Common myeloid progenitor, CD34-positive (primary cell): ENCODE data around the gene ANKRD42. TPM values are rescaled to one million over a fixed set of nuclear protein-coding genes. Genes with fewer than 3 reads are reported as not detected.

Source experiments
- CTCF ChIA-PET: fragments of 350-600 bp; sonication (Branson Sonifier 250); formaldehyde crosslinking; loops from one replicate; lab custom pipeline; 2021; ENCODE audit warnings: antibody characterized with exemption; lab: Charles Lee
- POLR2A ChIA-PET: fragments of 350-600 bp; sonication (Branson Sonifier 250); formaldehyde crosslinking; loops from one replicate; lab custom pipeline; 2021; ENCODE audit warnings: antibody characterized with exemption; lab: Charles Lee
- DNase-seq, 3 donors: peaks; one replicate each; pipeline versions ENCODE4 v3.0.0 to v3.0.0-alpha.2; 2013
- H3K27ac ChIP-seq, 2 experiments: 1 replicate in 1 of 2; 2 replicates in 1 of 2; pipeline ENCODE4 v1.7.0; 2013; ENCODE audit warnings: inconsistent platforms in 2 of 2, low read length in 2 of 2, mild to moderate bottlenecking in 2 of 2, low read depth in 1 of 2, moderate library complexity in 1 of 2; ENCODE audit not compliant: severe bottlenecking in 2 of 2, insufficient read depth in 1 of 2, poor library complexity in 1 of 2
- H3K27me3 ChIP-seq, 5 experiments: replicated peaks in 2 of 5; 1 replicate in 3 of 5; 2 replicates in 2 of 5; pipeline versions ENCODE4 v1.6.1 to v1.7.0; 2013; ENCODE audit warnings: low read length in 4 of 5, mild to moderate bottlenecking in 2 of 5, moderate library complexity in 2 of 5, inconsistent platforms in 1 of 5; ENCODE audit not compliant: insufficient read depth in 5 of 5, control insufficient read depth in 4 of 5
- H3K36me3 ChIP-seq, 4 experiments: 1 replicate in 2 of 4; 2 replicates in 2 of 4; pipeline versions ENCODE4 v1.6.1 to v1.7.0; 2013; ENCODE audit warnings: low read length in 3 of 4, control low read depth in 1 of 4, mild to moderate bottlenecking in 1 of 4; ENCODE audit not compliant: control insufficient read depth in 4 of 4, insufficient read depth in 4 of 4
- H3K4me1 ChIP-seq, 4 experiments: 1 replicate in 3 of 4; 2 replicates in 1 of 4; pipeline versions ENCODE4 v1.6.1 to v1.7.1; 2013; ENCODE audit warnings: low read length in 3 of 4, mild to moderate bottlenecking in 3 of 4, control low read depth in 1 of 4, inconsistent platforms in 1 of 4, moderate library complexity in 1 of 4; ENCODE audit not compliant: control insufficient read depth in 4 of 4, insufficient read depth in 4 of 4; ENCODE audit errors: control extremely low read depth in 1 of 4
- H3K4me3 ChIP-seq, 7 experiments: 1 replicate in 4 of 7; 2 replicates in 3 of 7; pipeline versions ENCODE4 v1.5.1 to v1.7.0; 2013; ENCODE audit warnings: mild to moderate bottlenecking in 7 of 7, low read length in 6 of 7, moderate library complexity in 6 of 7, inconsistent platforms in 2 of 7, low read depth in 2 of 7, control low read depth in 1 of 7; ENCODE audit not compliant: insufficient read depth in 4 of 7, control insufficient read depth in 1 of 7; ENCODE audit errors: extremely low read depth in 1 of 7
- H3K9me3 ChIP-seq, 5 experiments: 1 replicate in 4 of 5; 2 replicates in 1 of 5; pipeline versions ENCODE4 v1.6.1 to v1.7.1; 2013; ENCODE audit warnings: low read length in 4 of 5, mild to moderate bottlenecking in 2 of 5, inconsistent platforms in 1 of 5, low read depth in 1 of 5, moderate library complexity in 1 of 5; ENCODE audit not compliant: control insufficient read depth in 4 of 5, insufficient read depth in 2 of 5; ENCODE audit errors: control extremely low read depth in 1 of 5
- WGBS: methylation state at CpG from one replicate; pipeline ENCODE4 v1.1.5; 2013; ENCODE audit not compliant: insufficient coverage; 5-methylcytosine and 5-hydroxymethylcytosine counted together
- polyA plus RNA-seq: library from polyadenylated mRNA; unstranded; fragments of 120-200 nt; gene quantifications from one replicate; pipeline ENCODE4 v1.2.1, GENCODE V29; 2013

Gene ANKRD42
- polyA plus RNA-seq = 8.3 TPM

- H3K4me1 ChIP-seq = peaks cover 18 to 35% (median 27%) of the 10 kb centered on the region in 4 experiments
- H3K9me3 ChIP-seq = no peaks in the 10 kb centered on the region
- peak within 1 kb of the TSS; percentile 95 to 98 for H3K27ac ChIP-seq
- ChIA-PET CTCF (interaction anchor here (0.6 to 2.1 kb wide), 6 partner anchors 13 to 56 kb away, joined by 3 to 7 read pairs (median 4); no protein-coding TSS in a partner anchor), POLR2A (interaction anchor here (0.9 to 1.4 kb wide), 4 partner anchors 33 to 292 kb away, joined by 3 to 5 read pairs (median 4); partner anchors contain the start of genes DDIAS, PCF11 and RAB30)
- peak; percentile 95 for DNase-seq
- no peaks in the 10 kb centered on the region for H3K27me3 ChIP-seq
- 0% methylated on average over 58 of the region's 67 CpGs for WGBS
- peak within 1 kb of the TSS; percentile 90 to 98 (median 95) for H3K4me3 ChIP-seq
- H3K36me3 ChIP-seq = peaks cover under 1 to 22% (median 8%) of the 10 kb centered on the region in 4 experiments
These were observed at the start of gene ANKRD42 for GRCh38 chr11:83193315-83194280. Gene ANKRD42 (plus strand): TSS chr11:83193712. CDS start chr11:83194671, 959 bp downstream.

- Histone ChIP-seq H3K27me3 (peaks cover 0 to 2% (median 0%) of the 10 kb centered on the region in 5 experiments), H3K4me3 (no peak overlapping the region), H3K9me3 (no peaks in the 10 kb centered on the region), H3K4me1 (no peaks in the 10 kb centered on the region), H3K36me3 (no peaks in the 10 kb centered on the region), H3K27ac (no peak overlapping the region)
- 100% methylated on average over 2 of the region's 4 CpGs for WGBS
- ChIA-PET CTCF (no interaction called here), POLR2A (no interaction called here)
- DNase-seq = no peak
These were observed 45.6 kb upstream of the ANKRD42 start for GRCh38 chr11:83147895-83148294.

- POLR2A ChIA-PET = no interaction called here
- CTCF ChIA-PET = interaction anchor here (1.0 to 1.1 kb wide), 2 partner anchors 13 to 18 kb away, joined by 3 read pairs; no protein-coding TSS in a partner anchor
- H3K4me3 ChIP-seq = no peak overlapping the region
- H3K4me1 ChIP-seq = peaks cover 0 to under 1% (median under 1%) of the 10 kb centered on the region in 4 experiments
- H3K27ac ChIP-seq = no peak overlapping the region
- DNase-seq = no peak
- H3K36me3 ChIP-seq = no peaks in the 10 kb centered on the region
- no peaks in the 10 kb centered on the region for H3K9me3 ChIP-seq
- no CpG with 5 or more reads among the region's 2 CpGs for WGBS
- peaks cover 0 to 2% (median 0%) of the 10 kb centered on the region in 5 experiments for H3K27me3 ChIP-seq
These were observed 43.1 kb upstream of the ANKRD42 start for GRCh38 chr11:83150450-83150849.

- CTCF ChIA-PET = no interaction called here
- no peak for DNase-seq
- H3K27ac ChIP-seq = no peak overlapping the region
- POLR2A ChIA-PET = interaction anchor here (0.6 kb wide), 1 partner anchor 52 kb away, joined by 3 read pairs; no protein-coding TSS in a partner anchor
- 98% methylated on average over 7 of the region's 10 CpGs for WGBS
- no peak overlapping the region for H3K4me3 ChIP-seq
- H3K36me3 ChIP-seq = no peaks in the 10 kb centered on the region
- H3K9me3 ChIP-seq = no peaks in the 10 kb centered on the region
- H3K27me3 ChIP-seq = peaks cover 0 to 2% (median 0%) of the 10 kb centered on the region in 5 experiments
- peaks cover 0 to 9% (median 3%) of the 10 kb centered on the region in 4 experiments for H3K4me1 ChIP-seq
These were observed 42.1 kb upstream of the ANKRD42 start for GRCh38 chr11:83151274-83151977.

GRCh38 chr11:83152264-83152663 lies 41.2 kb upstream of the ANKRD42 start:
- WGBS = no CpG with 5 or more reads among the region's 2 CpGs
- POLR2A ChIA-PET = no interaction called here

GRCh38 chr11:83153764-83154163 lies 39.7 kb upstream of the ANKRD42 start:
- ChIA-PET POLR2A (no interaction called here), CTCF (no interaction called here)
- peaks cover 0 to 9% (median 5%) of the 10 kb centered on the region in 4 experiments for H3K4me1 ChIP-seq
- no peaks in the 10 kb centered on the region for H3K9me3 ChIP-seq
- no peaks in the 10 kb centered on the region for H3K27me3 ChIP-seq
- no peak for DNase-seq
- H3K36me3 ChIP-seq = peaks cover 0 to 7% (median 0%) of the 10 kb centered on the region in 4 experiments
- WGBS = 94% methylated on average over 2 of the region's 6 CpGs
- H3K4me3 ChIP-seq = no peak overlapping the region
- no peak overlapping the region for H3K27ac ChIP-seq

More at GRCh38 chr11:83152264-83152663, 41.2 kb upstream of the ANKRD42 start:
- CTCF ChIA-PET = interaction anchor here (0.9 kb wide), 1 partner anchor 39 kb away, joined by 3 read pairs; no protein-coding TSS in a partner anchor
- Histone ChIP-seq H3K4me1 (peaks cover 0 to 9% (median 3%) of the 10 kb centered on the region in 4 experiments), H3K4me3 (no peak overlapping the region), H3K27me3 (peaks cover 0 to 2% (median 0%) of the 10 kb centered on the region in 5 experiments), H3K36me3 (no peaks in the 10 kb centered on the region), H3K27ac (no peak overlapping the region), H3K9me3 (no peaks in the 10 kb centered on the region)
- DNase-seq = no peak
